Peyer's patch (tissue), 4 donors: Measurements from ENCODE around the gene OLFML2A.

Source experiments
- CTCF ChIP-seq, 6 experiments: fragments of 450-650 bp in 4 of 6; fragments of 200-600 bp in 2 of 6; sonication (generic) in 1 of 6; IDR thresholded peaks; one replicate each; pipeline ENCODE4 v1.5.1; 2017 to 2019; ENCODE audit warnings: antibody characterized with exemption in 6 of 6, mild to moderate bottlenecking in 3 of 6, moderate library complexity in 1 of 6
- POLR2A ChIP-seq, 2 donors: fragments of 450-650 bp; IDR thresholded peaks; one replicate each; pipeline ENCODE4 v1.5.1; 2017; ENCODE audit warnings: antibody characterized with exemption in 2 of 2, mild to moderate bottlenecking in 2 of 2, moderate library complexity in 2 of 2

DNA sequence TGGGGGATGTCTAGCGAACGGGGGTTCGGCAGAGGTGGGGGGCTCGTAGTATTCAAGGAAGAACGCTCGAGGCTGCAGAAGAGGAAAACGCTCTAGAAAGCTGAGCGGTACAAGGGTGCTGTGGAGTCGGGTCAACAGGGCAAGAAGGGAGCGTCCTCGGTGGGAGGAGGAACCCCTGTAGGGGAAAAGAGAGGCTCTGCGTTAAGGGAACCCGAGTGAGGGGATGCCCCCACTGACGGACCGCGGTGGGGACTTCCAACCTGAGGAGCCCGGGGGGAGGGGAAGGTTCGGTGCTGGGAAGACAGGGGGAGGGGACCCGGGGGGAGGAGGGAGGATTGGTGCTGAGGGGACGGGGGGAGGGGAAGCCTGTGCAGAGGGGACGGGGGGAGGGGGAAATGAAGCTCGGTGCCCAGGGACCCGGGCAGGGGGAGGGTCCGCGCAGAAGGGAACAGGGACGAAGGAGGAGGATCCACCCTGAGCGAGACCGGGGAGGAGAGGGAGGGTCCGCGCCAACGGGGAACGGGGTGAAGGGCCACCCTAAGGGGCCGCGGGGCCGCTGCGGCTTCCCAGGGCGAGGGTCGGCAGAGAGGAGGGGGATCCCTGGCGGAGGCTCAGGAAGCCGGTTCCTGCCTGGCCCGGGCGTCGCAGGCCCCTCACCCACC is 6.4 kb upstream of the OLFML2A start:
- no peak for TF ChIP-seq POLR2A (IDR thresholded peaks at IDR 0.05)
- TF ChIP-seq CTCF (IDR thresholded peaks at IDR 0.05), result no peak
